NT2/D1 (cell line): ENCODE data around the gene C3orf80.

ENCODE experiments used
- YY1 ChIP-seq: IDR thresholded peaks from 2 replicates; pipeline ENCODE4 v1.6.1; 2011; ENCODE audit not compliant: insufficient read length, insufficient read depth
- ZNF274 ChIP-seq: IDR thresholded peaks from 2 replicates; pipeline ENCODE4 v1.6.1; 2011; ENCODE audit warnings: mild to moderate bottlenecking, low read depth, low read length

DNA sequence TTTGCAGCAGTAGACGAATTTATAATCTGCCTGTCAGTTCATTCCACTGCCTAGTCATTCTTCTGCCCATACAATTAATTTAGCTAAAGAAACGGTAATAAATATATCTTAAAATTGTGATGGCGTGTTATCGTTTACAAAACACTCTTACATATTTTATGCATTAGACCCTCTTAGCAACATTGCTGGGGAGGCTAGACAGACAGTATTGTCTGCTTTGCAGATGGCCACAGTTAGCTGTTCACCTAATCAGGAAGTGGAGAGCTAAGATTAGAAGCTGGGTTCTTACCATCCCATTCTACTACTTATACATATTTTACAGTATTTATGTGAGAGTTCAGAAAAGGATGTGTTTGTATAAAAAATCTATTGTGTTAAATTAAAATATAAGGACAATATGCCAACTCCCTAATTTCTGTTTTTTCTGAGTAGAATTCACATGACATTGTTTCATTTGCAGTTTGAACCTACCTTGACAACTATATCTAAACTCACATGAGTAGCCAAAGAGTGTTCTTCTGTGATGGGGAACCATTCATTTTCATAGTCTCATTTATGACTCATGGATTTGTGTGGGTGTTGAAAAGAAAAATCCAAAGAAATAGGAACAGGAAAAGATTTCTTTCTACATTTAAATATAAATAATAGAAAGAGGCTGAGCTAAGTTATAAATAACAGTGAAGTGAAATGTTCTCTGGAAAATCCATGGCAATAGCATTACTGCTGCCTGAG is 41.7 kb upstream of the C3orf80 start:
- TF ChIP-seq YY1: no peak
- TF ChIP-seq ZNF274: no peak
